ENCODE results near the gene BBX.

- TF ChIP-seq, protein P1, sequence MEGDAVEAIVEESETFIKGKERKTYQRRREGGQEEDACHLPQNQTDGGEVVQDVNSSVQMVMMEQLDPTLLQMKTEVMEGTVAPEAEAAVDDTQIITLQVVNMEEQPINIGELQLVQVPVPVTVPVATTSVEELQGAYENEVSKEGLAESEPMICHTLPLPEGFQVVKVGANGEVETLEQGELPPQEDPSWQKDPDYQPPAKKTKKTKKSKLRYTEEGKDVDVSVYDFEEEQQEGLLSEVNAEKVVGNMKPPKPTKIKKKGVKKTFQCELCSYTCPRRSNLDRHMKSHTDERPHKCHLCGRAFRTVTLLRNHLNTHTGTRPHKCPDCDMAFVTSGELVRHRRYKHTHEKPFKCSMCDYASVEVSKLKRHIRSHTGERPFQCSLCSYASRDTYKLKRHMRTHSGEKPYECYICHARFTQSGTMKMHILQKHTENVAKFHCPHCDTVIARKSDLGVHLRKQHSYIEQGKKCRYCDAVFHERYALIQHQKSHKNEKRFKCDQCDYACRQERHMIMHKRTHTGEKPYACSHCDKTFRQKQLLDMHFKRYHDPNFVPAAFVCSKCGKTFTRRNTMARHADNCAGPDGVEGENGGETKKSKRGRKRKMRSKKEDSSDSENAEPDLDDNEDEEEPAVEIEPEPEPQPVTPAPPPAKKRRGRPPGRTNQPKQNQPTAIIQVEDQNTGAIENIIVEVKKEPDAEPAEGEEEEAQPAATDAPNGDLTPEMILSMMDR (IDR thresholded peaks at IDR 0.05), result no peak
- TF ChIP-seq POLR2A (IDR thresholded peaks at IDR 0.05) (no peak), EP300 (IDR thresholded peaks at IDR 0.05) (no peak)
Measured at GRCh38 chr3:107637416-107638183, 114.8 kb downstream of the BBX start.
